SJSA1 (cell line): ENCODE data around the gene CNTNAP5. TPM values are rescaled to one million over a fixed set of nuclear protein-coding genes. Genes with fewer than 3 reads are reported as not detected.
"Not testable (repeated sequence)": the region's sequence is repeated elsewhere in the genome, so short reads cannot be mapped to it uniquely, and the experiment has no call there.

Experiments
- DNase-seq, 2 experiments: peaks; one replicate each; pipeline ENCODE4 v3.0.0-alpha.2; 2015 to 2020; ENCODE audit warnings: low spot score in 2 of 2, low read depth in 1 of 2
- H3K27ac ChIP-seq: fragments of 250-450 bp; sonication (Bioruptor Pico); 2 replicates; pipeline ENCODE4 v1.5.1; 2020; ENCODE audit warnings: mild to moderate bottlenecking, moderate library complexity
- H3K27me3 ChIP-seq: fragments of 250-450 bp; sonication (Bioruptor Pico); replicated peaks from 2 replicates; pipeline ENCODE4 v1.5.1; 2020; ENCODE audit warnings: mild to moderate bottlenecking, moderate library complexity
- H3K36me3 ChIP-seq: fragments of 250-450 bp; sonication (Bioruptor Pico); 2 replicates; pipeline ENCODE4 v1.5.1; 2020; ENCODE audit warnings: mild to moderate bottlenecking
- H3K4me1 ChIP-seq: fragments of 250-450 bp; sonication (Bioruptor Pico); replicated peaks from 2 replicates; pipeline ENCODE4 v1.6.1; 2021; ENCODE audit warnings: mild to moderate bottlenecking
- H3K4me3 ChIP-seq: fragments of 250-450 bp; sonication (Bioruptor Pico); 2 replicates; pipeline ENCODE4 v1.5.1; 2020; ENCODE audit warnings: mild to moderate bottlenecking
- H3K9me3 ChIP-seq: fragments of 250-450 bp; sonication (Bioruptor Pico); replicated peaks from 2 replicates; pipeline ENCODE4 v1.5.1; 2020; ENCODE audit warnings: mild to moderate bottlenecking
- total RNA-seq: library from RNA; depleted of rRNA; stranded (reverse); fragments of >200 nt; shearing (Covaris generic); gene quantifications from 2 replicates; pipeline ENCODE4 v1.2.3, GENCODE V29; 2014

The CNTNAP5 gene
- total RNA-seq, 1 experiment from 2014 or later: not detected

DNA sequence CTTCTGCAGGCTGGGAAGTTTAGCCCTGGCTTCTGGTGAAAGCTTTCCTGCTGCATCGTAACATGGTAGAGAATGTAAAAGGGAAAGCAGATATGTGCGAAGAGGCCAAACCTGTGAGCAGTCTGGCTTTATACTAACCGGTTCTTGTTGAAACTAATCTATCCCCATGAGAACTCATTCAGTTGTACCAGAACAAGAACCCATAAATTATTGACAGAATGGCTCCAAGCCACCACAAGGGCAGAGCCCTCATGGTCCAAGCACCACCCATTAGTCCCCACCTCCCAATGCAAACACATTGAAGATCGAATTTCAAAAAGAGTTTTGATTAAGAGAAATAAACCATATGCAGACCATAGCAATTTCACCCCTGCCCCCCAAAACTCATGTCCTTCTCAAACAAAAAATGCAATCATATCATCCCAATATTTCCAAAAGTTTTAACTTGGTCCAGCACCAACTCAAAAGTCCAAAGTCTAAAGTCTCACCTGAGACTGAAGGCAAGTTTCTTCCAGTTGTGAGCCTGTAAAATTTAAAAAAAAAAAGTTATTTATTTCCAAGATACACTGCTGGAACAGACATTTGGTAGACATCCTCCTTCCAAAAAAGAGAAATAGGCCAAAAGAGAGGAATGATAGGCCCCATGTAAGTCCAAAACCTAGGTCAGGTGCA is 318.9 kb downstream of the CNTNAP5 start:
- H3K27ac ChIP-seq: no peak overlapping the region
- H3K27me3 ChIP-seq: no peaks in the 10 kb centered on the region
- H3K4me3 ChIP-seq: no peak overlapping the region
- no peaks in the 10 kb centered on the region for H3K36me3 ChIP-seq
- DNase-seq: no peak
- H3K9me3 ChIP-seq: peaks cover 3% of the 10 kb centered on the region; the same call in 1 of the 2 replicates
- no peaks in the 10 kb centered on the region for H3K4me1 ChIP-seq

GRCh38 chr2:124347209-124347608 is 322.1 kb downstream of the CNTNAP5 start:
- no peaks in the 10 kb centered on the region for H3K36me3 ChIP-seq
- H3K27me3 ChIP-seq: no peaks in the 10 kb centered on the region
- no peak overlapping the region for H3K27ac ChIP-seq
- no peaks in the 10 kb centered on the region for H3K4me1 ChIP-seq
- H3K9me3 ChIP-seq: peaks cover 4% of the 10 kb centered on the region; the same call in 1 of the 2 replicates
- no peak for DNase-seq
- H3K4me3 ChIP-seq: no peak overlapping the region

GRCh38 chr2:124353656-124354055 is 328.6 kb downstream of the CNTNAP5 start:
- Histone ChIP-seq H3K27ac (no peak overlapping the region), H3K36me3 (no peaks in the 10 kb centered on the region), H3K27me3 (no peaks in the 10 kb centered on the region), H3K4me1 (no peaks in the 10 kb centered on the region), H3K9me3 (0 out of 2 replicates have a peak, but pooled peaks cover 4% of the 10 kb centered on the region), H3K4me3 (no peak overlapping the region)
- no peak for DNase-seq

- H3K4me3 ChIP-seq: no peak overlapping the region
- no peak overlapping the region for H3K27ac ChIP-seq
- no peaks in the 10 kb centered on the region for H3K36me3 ChIP-seq
- H3K9me3 ChIP-seq: no peaks in the 10 kb centered on the region
- no peak for DNase-seq
- H3K4me1 ChIP-seq: no peaks in the 10 kb centered on the region
- no peaks in the 10 kb centered on the region for H3K27me3 ChIP-seq
These were observed 329.4 kb downstream of the CNTNAP5 start for GRCh38 chr2:124354466-124354865.

GRCh38 chr2:124361966-124362365 is 336.9 kb downstream of the CNTNAP5 start:
- not testable (repeated sequence) for H3K4me3 ChIP-seq, H3K4me1 ChIP-seq

DNA sequence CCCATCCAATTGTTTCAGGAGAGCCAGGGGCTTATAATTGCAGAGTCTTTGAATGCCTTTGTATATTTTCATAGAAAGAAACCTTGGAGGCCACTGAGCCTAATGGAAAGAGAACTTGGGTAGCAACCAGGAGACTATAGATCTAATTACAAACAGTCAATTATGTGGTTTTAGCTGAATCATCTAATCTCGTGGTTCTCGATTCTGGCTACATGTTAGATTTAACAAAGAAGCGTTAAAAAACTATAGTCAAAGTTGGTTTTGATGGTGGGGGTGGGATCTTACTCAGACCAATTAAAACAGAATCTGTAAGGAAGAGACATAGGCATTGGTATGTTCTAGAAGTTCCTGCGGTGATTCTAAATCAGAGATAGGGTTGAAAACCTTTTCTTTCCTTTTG is 344.1 kb downstream of the CNTNAP5 start:
- no peaks in the 10 kb centered on the region for H3K36me3 ChIP-seq
- H3K27me3 ChIP-seq: no peaks in the 10 kb centered on the region
- H3K4me1 ChIP-seq: no peaks in the 10 kb centered on the region
- no peak for DNase-seq
- H3K9me3 ChIP-seq: peaks cover 5% of the 10 kb centered on the region
- H3K4me3 ChIP-seq: no peak overlapping the region
- no peak overlapping the region for H3K27ac ChIP-seq

More at GRCh38 chr2:124361966-124362365, 336.9 kb downstream of the CNTNAP5 start:
- H3K36me3 ChIP-seq, H3K9me3 ChIP-seq, H3K27ac ChIP-seq, DNase-seq, H3K27me3 ChIP-seq: not testable (repeated sequence)

GRCh38 chr2:124380221-124380749 is 355.2 kb downstream of the CNTNAP5 start:
- Histone ChIP-seq H3K9me3 (no peaks in the 10 kb centered on the region; the same call in none of the 2 replicates), H3K36me3 (no peaks in the 10 kb centered on the region), H3K27ac (no peak overlapping the region), H3K4me3 (no peak overlapping the region), H3K27me3 (no peaks in the 10 kb centered on the region), H3K4me1 (no peaks in the 10 kb centered on the region)
- no peak for DNase-seq

DNA sequence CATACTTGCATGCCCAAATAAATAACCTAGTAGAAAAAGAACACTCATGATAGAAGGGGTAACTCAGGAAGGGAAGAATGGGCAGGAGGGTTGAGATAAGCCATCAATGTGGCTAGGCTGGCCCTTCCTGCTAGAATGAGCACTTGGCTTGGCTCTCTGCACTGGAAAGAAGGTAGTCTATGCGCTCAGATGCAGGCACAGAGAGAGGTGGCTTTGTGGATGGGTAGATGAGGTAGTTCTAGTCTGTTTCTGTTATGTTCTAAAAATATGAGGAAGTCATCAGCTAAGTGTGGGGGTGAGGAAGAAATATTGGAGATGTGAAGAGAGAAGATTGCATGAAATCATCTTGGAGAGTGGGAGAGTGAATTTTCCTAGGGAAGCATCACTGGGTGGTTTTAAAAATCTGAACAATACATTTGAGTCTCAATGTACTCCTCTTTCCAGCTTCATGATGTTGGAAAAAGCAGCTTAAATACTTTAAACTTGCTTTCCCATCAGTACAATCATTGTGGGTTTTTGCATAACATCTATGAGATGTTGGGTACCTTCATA is 357.1 kb downstream of the CNTNAP5 start:
- Histone ChIP-seq H3K27me3 (no peaks in the 10 kb centered on the region), H3K4me3 (no peak overlapping the region), H3K36me3 (no peaks in the 10 kb centered on the region), H3K9me3 (no peaks in the 10 kb centered on the region; the same call in none of the 2 replicates), H3K27ac (no peak overlapping the region), H3K4me1 (no peaks in the 10 kb centered on the region)
- DNase-seq: no peak

- Histone ChIP-seq H3K4me3 (no peak overlapping the region), H3K4me1 (no peaks in the 10 kb centered on the region), H3K27ac (no peak overlapping the region), H3K9me3 (no peaks in the 10 kb centered on the region; the same call in 1 of the 2 replicates), H3K36me3 (no peaks in the 10 kb centered on the region), H3K27me3 (no peaks in the 10 kb centered on the region)
- no peak for DNase-seq
These were observed 370.9 kb downstream of the CNTNAP5 start for GRCh38 chr2:124395961-124396360.

DNA sequence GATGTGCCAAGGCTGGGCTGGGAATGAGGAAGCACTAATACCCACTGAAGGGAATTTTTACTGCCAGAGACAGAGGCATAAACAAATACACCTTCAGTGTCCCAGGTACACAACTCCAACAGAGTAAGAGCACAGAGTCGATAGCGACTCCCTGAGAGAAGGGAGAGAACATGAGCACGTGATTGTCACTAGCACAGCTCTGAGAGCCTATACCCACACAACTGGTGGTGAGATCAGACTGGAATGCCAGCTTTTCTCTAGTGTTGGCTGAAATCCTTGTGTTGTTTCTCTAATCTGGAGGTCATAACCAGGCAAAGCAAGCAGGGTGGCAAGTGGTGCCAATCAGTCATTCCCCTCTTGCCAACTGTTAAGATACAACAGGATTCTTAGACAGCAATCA is 377.2 kb downstream of the CNTNAP5 start:
- DNase-seq: no peak
- H3K27ac ChIP-seq: no peak overlapping the region

GRCh38 chr2:124407836-124408534 is 382.9 kb downstream of the CNTNAP5 start:
- not testable (repeated sequence) for H3K27ac ChIP-seq, H3K36me3 ChIP-seq, H3K4me1 ChIP-seq, H3K27me3 ChIP-seq, DNase-seq, H3K4me3 ChIP-seq, H3K9me3 ChIP-seq

More for the DNA sequence above, 377.2 kb downstream of the CNTNAP5 start:
- Histone ChIP-seq H3K27me3 (no peaks in the 10 kb centered on the region), H3K9me3 (no peaks in the 10 kb centered on the region; the same call in 1 of the 2 replicates), H3K4me3 (no peak overlapping the region), H3K36me3 (no peaks in the 10 kb centered on the region), H3K4me1 (no peaks in the 10 kb centered on the region)

DNA sequence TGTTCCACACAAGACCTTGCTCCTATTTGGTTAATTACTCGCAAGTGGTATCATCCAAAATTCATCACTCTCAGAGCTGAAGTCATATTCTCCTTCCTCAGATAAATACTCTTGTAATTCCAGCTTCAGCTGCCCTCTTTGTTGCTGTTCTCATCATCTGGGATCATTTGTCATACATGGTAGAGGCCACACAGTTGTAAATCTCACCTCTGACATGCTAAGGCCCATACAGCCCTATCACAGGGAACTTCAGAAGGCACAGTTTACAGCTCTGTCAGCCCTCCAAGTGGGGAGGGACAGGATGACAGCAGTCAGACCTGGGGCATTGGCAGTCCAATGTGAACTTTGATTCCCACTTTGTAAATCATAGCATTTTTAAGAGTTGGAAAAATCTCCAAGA is 399.0 kb downstream of the CNTNAP5 start:
- no peaks in the 10 kb centered on the region for H3K36me3 ChIP-seq
- peaks cover 8% of the 10 kb centered on the region; the same call in 1 of the 2 replicates for H3K9me3 ChIP-seq
- DNase-seq: no peak
- no peak overlapping the region for H3K27ac ChIP-seq
- H3K4me1 ChIP-seq: no peaks in the 10 kb centered on the region
- H3K27me3 ChIP-seq: no peaks in the 10 kb centered on the region
- H3K4me3 ChIP-seq: no peak overlapping the region

GRCh38 chr2:124426122-124426521 is 401.0 kb downstream of the CNTNAP5 start:
- H3K27me3 ChIP-seq: no peaks in the 10 kb centered on the region
- no peak overlapping the region for H3K4me3 ChIP-seq
- H3K27ac ChIP-seq: no peak overlapping the region
- no peak for DNase-seq
- H3K4me1 ChIP-seq: no peaks in the 10 kb centered on the region
- H3K9me3 ChIP-seq: peaks cover 8% of the 10 kb centered on the region; the same call in 1 of the 2 replicates
- H3K36me3 ChIP-seq: no peaks in the 10 kb centered on the region

DNA sequence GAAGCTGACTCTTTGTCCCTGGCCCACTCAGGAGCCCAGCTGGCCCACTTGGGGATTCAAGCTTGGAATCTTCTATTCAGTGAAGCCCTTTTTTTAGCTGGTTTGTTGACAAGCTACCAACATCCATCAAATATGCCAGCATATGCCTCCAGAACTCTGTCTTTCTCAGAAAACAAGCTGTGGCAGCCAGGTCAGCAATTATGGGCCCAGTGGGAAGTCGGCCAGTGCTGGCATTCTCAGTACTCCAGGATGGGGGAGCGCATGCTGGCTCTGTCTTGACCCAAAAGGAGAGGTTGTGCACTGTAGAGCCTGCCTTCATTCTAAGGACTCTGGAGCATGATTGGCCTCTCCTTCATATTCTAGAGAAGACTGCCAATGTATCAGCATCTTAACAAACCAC is 401.5 kb downstream of the CNTNAP5 start:
- Histone ChIP-seq H3K4me3 (no peak overlapping the region), H3K4me1 (no peaks in the 10 kb centered on the region), H3K36me3 (no peaks in the 10 kb centered on the region)

More for the DNA sequence above, 401.5 kb downstream of the CNTNAP5 start:
- Histone ChIP-seq H3K27ac (no peak overlapping the region), H3K27me3 (no peaks in the 10 kb centered on the region), H3K9me3 (peaks cover 8% of the 10 kb centered on the region; the same call in 1 of the 2 replicates)
- DNase-seq: no peak
